CD14-positive monocyte (primary cell): ENCODE data around the gene SMC1A. TPM values are rescaled to one million over a fixed set of nuclear protein-coding genes. Genes with fewer than 3 reads are reported as not detected.

Experiments
- DNase-seq, 3 donors: peaks; one replicate each; pipeline ENCODE4 v3.0.0-alpha.2; 2011 to 2022
- H2AFZ ChIP-seq: 2 replicates; pipeline ENCODE4 v1.6.0; 2012; ENCODE audit warnings: mild to moderate bottlenecking, low read depth, low read length, inconsistent platforms; ENCODE audit not compliant: insufficient read depth, poor library complexity, severe bottlenecking
- H3K27ac ChIP-seq, 2 donors: 1 replicate in 1 of 2; 2 replicates in 1 of 2; pipeline ENCODE4 v1.5.1; 2012 to 2013; ENCODE audit warnings: low read length in 2 of 2, control low read depth in 1 of 2, inconsistent platforms in 1 of 2, low read depth in 1 of 2, mild to moderate bottlenecking in 1 of 2
- H3K27me3 ChIP-seq, 2 donors: one replicate each; pipeline versions ENCODE4 v1.6.0 to v1.6.1; 2011 to 2013; ENCODE audit warnings: low read length in 2 of 2; ENCODE audit not compliant: control insufficient read depth in 2 of 2, insufficient read depth in 2 of 2
- H3K36me3 ChIP-seq, 2 donors: replicated peaks in 1 of 2; 1 replicate in 1 of 2; 2 replicates in 1 of 2; pipeline versions ENCODE4 v1.5.1 to v1.6.1; 2012 to 2013; ENCODE audit warnings: low read length in 2 of 2, control low read depth in 1 of 2, inconsistent platforms in 1 of 2, mild to moderate bottlenecking in 1 of 2; ENCODE audit not compliant: insufficient read depth in 2 of 2, control insufficient read depth in 1 of 2
- H3K4me1 ChIP-seq, 2 donors: 1 replicate in 1 of 2; 2 replicates in 1 of 2; pipeline versions ENCODE4 v1.5.1 to v1.6.1; 2012 to 2013; ENCODE audit warnings: low read length in 2 of 2, control low read depth in 1 of 2, inconsistent platforms in 1 of 2, mild to moderate bottlenecking in 1 of 2, moderate library complexity in 1 of 2; ENCODE audit not compliant: insufficient read depth in 2 of 2, control insufficient read depth in 1 of 2
- H3K4me2 ChIP-seq: replicated peaks from 2 replicates; pipeline ENCODE3; 2012; ENCODE audit warnings: low read length, moderate library complexity, mild to moderate bottlenecking; ENCODE audit not compliant: poor library complexity, severe bottlenecking; ENCODE audit errors: extremely low read depth
- H3K4me3 ChIP-seq, 3 experiments: fragments of 200-600 bp in 1 of 3; sonication (generic) in 1 of 3; replicated peaks in 1 of 3; 1 replicate in 2 of 3; 2 replicates in 1 of 3; pipeline ENCODE4 v1.5.1; 2011 to 2013; ENCODE audit warnings: low read length in 3 of 3, mild to moderate bottlenecking in 3 of 3, control low read depth in 2 of 3, low read depth in 2 of 3, inconsistent platforms in 1 of 3, moderate library complexity in 1 of 3
- H3K79me2 ChIP-seq: 2 replicates; pipeline ENCODE4 v1.6.0; 2012; ENCODE audit warnings: mild to moderate bottlenecking, control low read depth, inconsistent platforms, low read length, moderate library complexity; ENCODE audit not compliant: insufficient read depth
- H3K9ac ChIP-seq: 2 replicates; pipeline ENCODE4 v1.6.0; 2017; ENCODE audit warnings: low read length, mild to moderate bottlenecking; ENCODE audit not compliant: insufficient read depth, poor library complexity, severe bottlenecking
- H3K9me3 ChIP-seq, 2 donors: replicated peaks in 1 of 2; 1 replicate in 1 of 2; 2 replicates in 1 of 2; pipeline versions ENCODE4 v1.5.1 to v1.6.1; 2012 to 2013; ENCODE audit warnings: low read length in 2 of 2, control low read depth in 1 of 2; ENCODE audit not compliant: control insufficient read depth in 1 of 2, insufficient read depth in 1 of 2
- H4K20me1 ChIP-seq: 2 replicates; pipeline ENCODE4 v1.6.0; 2012; ENCODE audit warnings: mild to moderate bottlenecking, low read length, control low read depth, moderate library complexity; ENCODE audit not compliant: insufficient read depth
- H3K27ac Mint-ChIP-seq, 7 donors: one replicate each; pipeline ENCODE4 v1.8.0; 2020; ENCODE audit warnings: mild to moderate bottlenecking in 7 of 7, mixed read lengths in 7 of 7, moderate library complexity in 6 of 7, inconsistent platforms in 2 of 7
- H3K27me3 Mint-ChIP-seq, 3 donors: one replicate each; pipeline ENCODE4 v1.8.0; 2021 to 2022; ENCODE audit warnings: low read depth in 3 of 3, mild to moderate bottlenecking in 3 of 3, mixed read lengths in 3 of 3, moderate library complexity in 3 of 3, inconsistent platforms in 1 of 3
- H3K36me3 Mint-ChIP-seq, 2 donors: one replicate each; pipeline ENCODE4 v1.8.0; 2020; ENCODE audit warnings: mixed read lengths in 2 of 2, inconsistent platforms in 1 of 2, mild to moderate bottlenecking in 1 of 2
- H3K4me1 Mint-ChIP-seq: one replicate; pipeline ENCODE4 v1.8.0; 2020; ENCODE audit warnings: mild to moderate bottlenecking, mixed read lengths
- H3K4me3 Mint-ChIP-seq, 2 donors: one replicate each; pipeline ENCODE4 v1.8.0; 2020; ENCODE audit warnings: mild to moderate bottlenecking in 2 of 2, mixed read lengths in 2 of 2, moderate library complexity in 1 of 2
- H3K9me3 Mint-ChIP-seq, 7 donors: one replicate each; pipeline ENCODE4 v1.8.0; 2020 to 2022; ENCODE audit warnings: mixed read lengths in 7 of 7, mild to moderate bottlenecking in 6 of 7, moderate library complexity in 6 of 7, inconsistent platforms in 2 of 7
- CTCF ChIP-seq: fragments of 200-600 bp; IDR thresholded peaks from one replicate; pipeline ENCODE4 v1.8.0; 2022; ENCODE audit warnings: antibody characterized with exemption, mild to moderate bottlenecking
- WGBS: methylation state at CpG from one replicate; pipeline ENCODE4 v1.1.5; 2013; ENCODE audit warnings: missing lambda C conversion rate; ENCODE audit not compliant: insufficient coverage; 5-methylcytosine and 5-hydroxymethylcytosine counted together
- intact Hi-C, 2 donors: fragments of 100-400 bp; cut with micrococcal nuclease; formaldehyde crosslinking; loops; one replicate each; pipeline versions ENCODE4 v1.15.0 to v1.15.1; 2023
- polyA plus RNA-seq, 3 donors: library from polyadenylated mRNA; depleted of rRNA in 1 of 3; unstranded in 2 of 3; stranded (reverse) in 1 of 3; fragments of 300-500 nt in 2 of 3; fragments of >200 nt in 1 of 3; fragmentation: Illumina TruSeq in 2 of 3; gene quantifications; 1 replicate in 2 of 3; 2 replicates in 1 of 3; pipeline ENCODE4 v1.2.3, GENCODE V29; 2012 to 2021

Gene SMC1A
- polyA plus RNA-seq, 3 donors, result 25.5 to 53.2 (median 25.6) TPM

- H3K79me2 ChIP-seq, result no peaks in the 10 kb centered on the region
- peaks cover 19 to 35% of the 10 kb centered on the region in 2 donors for H3K4me1 ChIP-seq
- no peaks in the 10 kb centered on the region for H4K20me1 ChIP-seq
- Mint-ChIP-seq H3K27me3 (peaks cover 0 to 12% (median 1%) of the 10 kb centered on the region in 3 donors), H3K27ac (peak overlapping the region in 1 of 7 donors; percentile 32), H3K36me3 (no peaks in the 10 kb centered on the region), H3K9me3 (no peaks in the 10 kb centered on the region), H3K4me3 (no peak overlapping the region), H3K4me1 (peaks cover 32% of the 10 kb centered on the region)
- DNase-seq, result no peak
- H2AFZ ChIP-seq, result no peak overlapping the region
- no peak overlapping the region for H3K4me2 ChIP-seq
- no peak overlapping the region for H3K9ac ChIP-seq
- no peak for TF ChIP-seq CTCF
- no CpG with 5 or more reads among the region's 5 CpGs for WGBS
- intact Hi-C loops, result no loop called here
- peaks cover 0 to 2% of the 10 kb centered on the region in 2 donors for H3K27me3 ChIP-seq
- no peaks in the 10 kb centered on the region for H3K9me3 ChIP-seq
- H3K36me3 ChIP-seq, result no peaks in the 10 kb centered on the region
- H3K27ac ChIP-seq, result no peak overlapping the region
- no peak overlapping the region for H3K4me3 ChIP-seq
Observed at GRCh38 chrX:53458082-53458481, 35.6 kb upstream of the SMC1A start.

GRCh38 chrX:53456254-53456653 is 33.8 kb upstream of the SMC1A start:
- Histone ChIP-seq H3K4me2 (no peak overlapping the region), H4K20me1 (no peaks in the 10 kb centered on the region), H3K79me2 (no peaks in the 10 kb centered on the region), H2AFZ (no peak overlapping the region), H3K9me3 (no peaks in the 10 kb centered on the region), H3K4me3 (no peak overlapping the region), H3K9ac (no peak overlapping the region), H3K27ac (peak overlapping the region in 1 of 2 donors; percentile 14), H3K4me1 (peaks cover 23 to 41% of the 10 kb centered on the region in 2 donors), H3K27me3 (peaks cover 0 to 2% of the 10 kb centered on the region in 2 donors), H3K36me3 (no peaks in the 10 kb centered on the region)
- H3K27ac Mint-ChIP-seq, result peak overlapping the region; percentile 33 to 85 (median 75)
- intact Hi-C loops, result no loop called here
- TF ChIP-seq CTCF, result no peak
- peak; percentile 42 to 62 (median 57) for DNase-seq
- no peaks in the 10 kb centered on the region for H3K9me3 Mint-ChIP-seq
- peak overlapping the region in 1 of 2 donors; percentile 6 for H3K4me3 Mint-ChIP-seq
- H3K4me1 Mint-ChIP-seq, result peaks cover 37% of the 10 kb centered on the region
- H3K27me3 Mint-ChIP-seq, result peaks cover 0 to 12% (median 0%) of the 10 kb centered on the region in 3 donors
- WGBS, result 0% methylated on average over 1 of the region's 3 CpGs
- no peaks in the 10 kb centered on the region for H3K36me3 Mint-ChIP-seq
